Iris pigment epithelial cell (primary cell): ENCODE measurements around the gene TMEM170B.
A peak's percentile ranks its signal among the peaks of the same experiment; 100 is the strongest.

ENCODE experiments used
- DNase-seq: peaks from one replicate; pipeline ENCODE4 v3.0.0-alpha.2; 2011; ENCODE audit warnings: low read depth

Gene TMEM170B

GRCh38 chr6:11616200-11616611 lies 78.7 kb downstream of the TMEM170B start:
- peak; percentile 83 for DNase-seq

GRCh38 chr6:11618533-11618932 lies 81.0 kb downstream of the TMEM170B start:
- DNase-seq = peak; percentile 34

- no peak for DNase-seq
Measured at GRCh38 chr6:11621119-11621518, 83.6 kb downstream of the TMEM170B start.

GRCh38 chr6:11622156-11622555 lies 84.6 kb downstream of the TMEM170B start:
- DNase-seq = no peak

- no peak for DNase-seq
Measured at GRCh38 chr6:11623272-11623671, 85.7 kb downstream of the TMEM170B start.

- no peak for DNase-seq
Measured at GRCh38 chr6:11625302-11625701, 87.8 kb downstream of the TMEM170B start.

GRCh38 chr6:11626356-11626755 lies 88.8 kb downstream of the TMEM170B start:
- no peak for DNase-seq

GRCh38 chr6:11628562-11628961 lies 91.0 kb downstream of the TMEM170B start:
- no peak for DNase-seq

- DNase-seq = no peak
Measured at GRCh38 chr6:11631008-11631407, 93.5 kb downstream of the TMEM170B start.

- no peak for DNase-seq
Measured at GRCh38 chr6:11631539-11631938, 94.0 kb downstream of the TMEM170B start.

- DNase-seq = no peak
Measured at GRCh38 chr6:11632231-11632630, 94.7 kb downstream of the TMEM170B start.

GRCh38 chr6:11632795-11633511 lies 95.4 kb downstream of the TMEM170B start:
- peak; percentile 63 for DNase-seq
